Stimulated activated CD4-positive, alpha-beta T cell treated with anti-CD3 and anti-CD28 coated beads, TNF-alpha, amount 100 ng/mL, for 4 hours (primary cell): ENCODE measurements around the gene FARSB.

Source experiments
- DNase-seq, 3 experiments: peaks; one replicate each; pipeline ENCODE4 v3.0.0-alpha.2; 2020; ENCODE audit warnings: low read depth in 3 of 3

FARSB gene

GRCh38 chr2:222548992-222549391, 106.9 kb downstream of the FARSB start:
- DNase-seq: no peak

- no peak for DNase-seq
Observed at GRCh38 chr2:222547083-222547482, 108.8 kb downstream of the FARSB start.

- no peak for DNase-seq
Observed at GRCh38 chr2:222545823-222546795, 109.8 kb downstream of the FARSB start.

- DNase-seq: no peak
Observed at GRCh38 chr2:222544661-222545060, 111.2 kb downstream of the FARSB start.

- DNase-seq: no peak
Observed at GRCh38 chr2:222538535-222538934, 117.4 kb downstream of the FARSB start.

- no peak for DNase-seq
Observed at GRCh38 chr2:222535477-222535876, 120.4 kb downstream of the FARSB start.

- no peak for DNase-seq
Observed at GRCh38 chr2:222532315-222532714, 123.6 kb downstream of the FARSB start.

- DNase-seq: no peak
Observed at GRCh38 chr2:222526480-222527277, 129.2 kb downstream of the FARSB start.

- no peak for DNase-seq
Observed at GRCh38 chr2:222525811-222526210, 130.1 kb downstream of the FARSB start.

GRCh38 chr2:222523783-222524544, 131.9 kb downstream of the FARSB start:
- no peak for DNase-seq

GRCh38 chr2:222522082-222522481, 133.8 kb downstream of the FARSB start:
- no peak for DNase-seq

- DNase-seq: no peak
Observed at GRCh38 chr2:222521099-222521498, 134.8 kb downstream of the FARSB start.
